Measurements from ENCODE around the gene GPR55. TPM values are rescaled to one million over a fixed set of nuclear protein-coding genes. Genes with fewer than 3 reads are reported as not detected.

The GPR55 gene
- total RNA-seq, 1 experiment from 2014 or later: not detected

DNA sequence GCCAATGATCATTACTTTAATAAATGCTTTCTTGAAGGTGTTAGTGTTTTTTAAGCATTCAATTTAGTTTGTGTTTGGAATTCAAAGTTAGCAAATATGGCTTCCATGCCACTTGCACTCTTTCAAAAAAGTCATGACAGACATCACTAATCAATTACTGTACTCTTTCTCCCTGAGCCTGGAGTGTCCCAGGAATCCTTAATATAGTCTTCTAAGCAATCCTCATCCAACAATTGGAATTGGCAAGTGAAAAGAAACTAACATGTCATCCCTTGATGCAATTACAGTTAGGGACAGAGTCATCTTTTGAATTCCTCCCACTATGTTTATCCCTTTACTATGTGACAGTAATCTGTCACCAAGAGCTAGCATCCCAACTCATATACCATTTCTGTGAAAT is 29.7 kb upstream of the GPR55 start (continued):
- TF ChIP-seq, protein P1, sequence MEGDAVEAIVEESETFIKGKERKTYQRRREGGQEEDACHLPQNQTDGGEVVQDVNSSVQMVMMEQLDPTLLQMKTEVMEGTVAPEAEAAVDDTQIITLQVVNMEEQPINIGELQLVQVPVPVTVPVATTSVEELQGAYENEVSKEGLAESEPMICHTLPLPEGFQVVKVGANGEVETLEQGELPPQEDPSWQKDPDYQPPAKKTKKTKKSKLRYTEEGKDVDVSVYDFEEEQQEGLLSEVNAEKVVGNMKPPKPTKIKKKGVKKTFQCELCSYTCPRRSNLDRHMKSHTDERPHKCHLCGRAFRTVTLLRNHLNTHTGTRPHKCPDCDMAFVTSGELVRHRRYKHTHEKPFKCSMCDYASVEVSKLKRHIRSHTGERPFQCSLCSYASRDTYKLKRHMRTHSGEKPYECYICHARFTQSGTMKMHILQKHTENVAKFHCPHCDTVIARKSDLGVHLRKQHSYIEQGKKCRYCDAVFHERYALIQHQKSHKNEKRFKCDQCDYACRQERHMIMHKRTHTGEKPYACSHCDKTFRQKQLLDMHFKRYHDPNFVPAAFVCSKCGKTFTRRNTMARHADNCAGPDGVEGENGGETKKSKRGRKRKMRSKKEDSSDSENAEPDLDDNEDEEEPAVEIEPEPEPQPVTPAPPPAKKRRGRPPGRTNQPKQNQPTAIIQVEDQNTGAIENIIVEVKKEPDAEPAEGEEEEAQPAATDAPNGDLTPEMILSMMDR (IDR thresholded peaks at IDR 0.05 in 2 of 3, conservative IDR thresholded peaks at IDR 0.05 in 1 of 3; ENCODE audit: borderline replicate concordance in 1 of 3, insufficient read depth in 1 of 3, low read depth in 2 of 3, low read length in 2 of 3): no peak

DNA sequence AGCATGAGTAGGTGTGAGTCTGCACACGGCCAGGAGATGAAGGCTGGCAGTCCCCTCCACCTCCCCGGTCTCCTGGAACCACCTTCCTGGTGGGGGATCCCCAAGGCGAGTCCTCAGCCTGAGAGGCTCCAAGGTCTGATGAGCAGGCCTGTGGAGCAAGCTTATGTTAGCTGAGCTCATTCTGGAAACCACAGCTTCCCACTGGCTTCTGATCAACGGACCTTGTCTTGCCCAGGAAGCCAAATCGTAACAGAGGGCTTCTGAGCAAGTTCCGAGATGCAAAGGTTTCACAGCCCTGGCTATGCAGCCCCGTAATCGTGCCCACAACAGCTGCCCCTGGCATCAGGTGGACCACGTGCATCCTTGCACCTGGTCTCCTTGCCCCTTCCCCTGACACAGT is 28.8 kb upstream of the GPR55 start:
- Histone ChIP-seq H2AFZ (ENCODE audit: low read depth, low read length, poor library complexity, severe bottlenecking) (no peak overlapping the region), H4K20me1 (ENCODE audit: insufficient read depth) (no peaks in the 10 kb centered on the region), H3K4me3 (replicated peaks in 1 of 2; ENCODE audit: low read depth in 1 of 2, low read length in 2 of 2) (no peak overlapping the region), H3K27ac (ENCODE audit: low read depth, low read length) (no peak overlapping the region), H3K9me3 (ENCODE audit: control insufficient read depth in 1 of 2, insufficient read depth in 1 of 2, low read depth in 1 of 2, low read length in 2 of 2) (no peaks in the 10 kb centered on the region), H3K4me1 (ENCODE audit: control insufficient read depth in 1 of 2, insufficient read depth in 2 of 2, low read length in 2 of 2) (peaks cover 0 to 14% of the 10 kb centered on the region in 2 experiments; a peak in 3 of 4 replicates), H3K9ac (ENCODE audit: low read length) (no peak overlapping the region), H3K27me3 (ENCODE audit: insufficient read depth, low read length) (no peaks in the 10 kb centered on the region), H3K36me3 (ENCODE audit: control insufficient read depth in 1 of 2, insufficient read depth in 2 of 2, low read length in 2 of 2) (no peaks in the 10 kb centered on the region), H3K9me2 (ENCODE audit: insufficient read depth) (no peaks in the 10 kb centered on the region), H3K4me2 (ENCODE audit: low read length) (no peak overlapping the region), H3K79me2 (ENCODE audit: insufficient read depth, low read length) (no peaks in the 10 kb centered on the region)
- ATAC-seq (no peak), DNase-seq (ENCODE audit: low read depth, low spot score) (no peak)
- TF ChIP-seq EZH2 (IDR thresholded peaks at IDR 0.05) (no peak), ZNF274 (IDR thresholded peaks at IDR 0.05; ENCODE audit: low read depth, low read length) (no peak), ELF1 (IDR thresholded peaks at IDR 0.05; ENCODE audit: borderline replicate concordance, low read depth) (no peak), SRF (IDR thresholded peaks at IDR 0.05; ENCODE audit: low read depth) (no peak), RAD21 (IDR thresholded peaks at IDR 0.05; ENCODE audit: low read depth) (no peak), POLR2A (IDR thresholded peaks at IDR 0.05; ENCODE audit: borderline replicate concordance, extremely low read depth, insufficient read depth, insufficient read length) (no peak), EGR1 (IDR thresholded peaks at IDR 0.05; ENCODE audit: low read depth) (no peak), JUND (IDR thresholded peaks at IDR 0.05) (no peak), TCF7L2 (IDR thresholded peaks at IDR 0.05; ENCODE audit: borderline replicate concordance, extremely low read depth, insufficient read depth, insufficient read length) (no peak), SP1 (IDR thresholded peaks at IDR 0.05; ENCODE audit: low read depth) (no peak)
- TF ChIP-seq, protein P2, sequence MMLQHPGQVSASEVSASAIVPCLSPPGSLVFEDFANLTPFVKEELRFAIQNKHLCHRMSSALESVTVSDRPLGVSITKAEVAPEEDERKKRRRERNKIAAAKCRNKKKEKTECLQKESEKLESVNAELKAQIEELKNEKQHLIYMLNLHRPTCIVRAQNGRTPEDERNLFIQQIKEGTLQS (IDR thresholded peaks at IDR 0.05): no peak
- TF ChIP-seq, protein P3, sequence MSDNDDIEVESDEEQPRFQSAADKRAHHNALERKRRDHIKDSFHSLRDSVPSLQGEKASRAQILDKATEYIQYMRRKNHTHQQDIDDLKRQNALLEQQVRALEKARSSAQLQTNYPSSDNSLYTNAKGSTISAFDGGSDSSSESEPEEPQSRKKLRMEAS (IDR thresholded peaks at IDR 0.05): no peak
- TF ChIP-seq, protein P1 (IDR thresholded peaks at IDR 0.05 in 2 of 3, conservative IDR thresholded peaks at IDR 0.05 in 1 of 3; ENCODE audit: borderline replicate concordance in 1 of 3, insufficient read depth in 1 of 3, low read depth in 2 of 3, low read length in 2 of 3): no peak
- TF ChIP-seq, protein P4, sequence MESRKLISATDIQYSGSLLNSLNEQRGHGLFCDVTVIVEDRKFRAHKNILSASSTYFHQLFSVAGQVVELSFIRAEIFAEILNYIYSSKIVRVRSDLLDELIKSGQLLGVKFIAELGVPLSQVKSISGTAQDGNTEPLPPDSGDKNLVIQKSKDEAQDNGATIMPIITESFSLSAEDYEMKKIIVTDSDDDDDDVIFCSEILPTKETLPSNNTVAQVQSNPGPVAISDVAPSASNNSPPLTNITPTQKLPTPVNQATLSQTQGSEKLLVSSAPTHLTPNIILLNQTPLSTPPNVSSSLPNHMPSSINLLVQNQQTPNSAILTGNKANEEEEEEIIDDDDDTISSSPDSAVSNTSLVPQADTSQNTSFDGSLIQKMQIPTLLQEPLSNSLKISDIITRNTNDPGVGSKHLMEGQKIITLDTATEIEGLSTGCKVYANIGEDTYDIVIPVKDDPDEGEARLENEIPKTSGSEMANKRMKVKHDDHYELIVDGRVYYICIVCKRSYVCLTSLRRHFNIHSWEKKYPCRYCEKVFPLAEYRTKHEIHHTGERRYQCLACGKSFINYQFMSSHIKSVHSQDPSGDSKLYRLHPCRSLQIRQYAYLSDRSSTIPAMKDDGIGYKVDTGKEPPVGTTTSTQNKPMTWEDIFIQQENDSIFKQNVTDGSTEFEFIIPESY (IDR thresholded peaks at IDR 0.05; ENCODE audit: extremely low read depth, insufficient replicate concordance, low read length): no peak
- RAD21 ChIA-PET (ENCODE audit: low non-redundant PET in 1 of 2, low total read pairs in 2 of 2, uncharacterized antibody in 2 of 2, unreplicated experiment in 2 of 2): no interaction called here
- CTCF ChIA-PET: no interaction called here
- BruUV-seq (replicated peaks): no TSS peak
- intact Hi-C loops (cut with micrococcal nuclease): no loop called here
- POLR2A ChIA-PET: no interaction called here

All from HCT116 (cell line).